ENCODE data around the gene SV2B. TPM values are rescaled to one million over a fixed set of nuclear protein-coding genes. Genes with fewer than 3 reads are reported as not detected.

Gene SV2B
- total RNA-seq, 1 experiment from 2014 or later: 0.18 TPM

DNA sequence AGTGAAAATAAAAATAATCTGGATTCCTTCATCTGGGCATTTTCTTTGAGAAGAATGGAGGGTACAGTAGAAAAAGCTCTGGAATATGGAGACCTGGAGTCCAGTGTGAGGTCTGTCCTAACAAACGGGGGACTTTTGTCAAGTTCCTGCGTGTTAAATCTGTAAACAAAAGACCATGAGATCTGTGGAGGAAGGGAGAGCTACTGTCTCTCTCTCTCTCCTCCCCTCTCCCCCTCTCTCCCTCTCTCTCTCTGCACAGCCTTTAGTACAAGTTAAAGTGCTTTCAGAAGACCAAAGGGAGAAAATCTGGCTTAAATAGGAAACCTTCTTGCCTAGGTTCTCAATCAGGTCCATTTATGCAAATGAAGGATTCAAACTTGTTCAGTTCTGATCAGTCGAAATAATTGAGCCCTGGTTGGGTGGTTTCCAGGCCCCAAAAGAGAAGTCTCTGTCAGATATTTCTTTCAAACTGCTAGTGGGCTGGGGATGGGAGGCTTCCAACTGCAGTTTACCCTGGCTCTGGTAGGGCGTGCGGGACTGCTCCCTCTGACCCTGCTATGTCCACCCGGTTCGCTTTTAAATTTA lies 103.7 kb downstream of the SV2B start:
- in situ Hi-C loops (cut with HindIII; ENCODE audit: low pct_unique_long_range_greater_than_20kb, low sequenced_read_pairs): no loop called here
- no peak for DNase-seq (ENCODE audit: low read depth, low spot score)

DNA sequence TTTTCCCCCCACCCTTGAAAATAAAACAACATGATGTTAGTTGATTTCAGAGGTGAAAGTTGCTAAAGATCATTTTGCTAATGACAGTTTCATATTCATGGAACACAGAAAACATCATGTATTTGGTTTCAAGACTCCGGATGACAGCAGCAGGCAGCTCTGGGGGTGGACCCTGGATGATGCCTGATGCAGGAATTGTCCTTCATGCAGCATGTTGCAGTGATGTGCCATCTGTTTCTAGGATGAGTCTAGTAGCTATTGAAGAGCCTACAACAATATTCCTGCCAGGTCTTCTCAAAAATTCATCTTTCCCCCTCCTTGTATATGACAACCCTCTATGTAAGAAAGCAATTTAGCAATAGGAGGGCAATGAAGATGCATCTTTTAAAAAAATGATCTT lies 108.3 kb downstream of the SV2B start:
- in situ Hi-C loops (cut with HindIII; ENCODE audit: low pct_unique_long_range_greater_than_20kb, low sequenced_read_pairs): no loop called here
- DNase-seq (ENCODE audit: low read depth, low spot score): no peak

GRCh38 chr15:91209318-91209717 lies 109.3 kb downstream of the SV2B start:
- in situ Hi-C loops (cut with HindIII; ENCODE audit: low pct_unique_long_range_greater_than_20kb, low sequenced_read_pairs): no loop called here
- DNase-seq (ENCODE audit: low read depth, low spot score): no peak

DNA sequence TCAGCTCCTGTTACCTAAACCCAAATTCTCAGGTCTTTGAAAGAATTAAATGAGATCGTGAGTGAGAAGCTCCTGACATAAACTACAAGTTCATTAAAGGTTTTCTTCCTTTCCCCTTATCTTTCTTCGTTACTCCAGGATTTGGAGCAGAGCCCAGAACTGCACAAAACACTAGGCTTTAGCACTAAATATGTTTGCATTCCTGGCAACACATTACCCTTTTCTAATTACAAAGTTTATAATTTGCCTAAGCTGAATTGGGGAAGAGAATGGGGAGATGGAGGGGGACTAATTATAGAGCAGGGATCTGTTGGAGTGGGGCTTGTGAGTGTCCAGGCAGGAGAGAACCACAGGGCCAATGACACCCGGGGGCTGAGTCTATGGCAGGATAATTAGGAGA lies 109.7 kb downstream of the SV2B start:
- no peak for DNase-seq (ENCODE audit: low read depth, low spot score)
- in situ Hi-C loops (cut with HindIII; ENCODE audit: low pct_unique_long_range_greater_than_20kb, low sequenced_read_pairs): no loop called here

DNA sequence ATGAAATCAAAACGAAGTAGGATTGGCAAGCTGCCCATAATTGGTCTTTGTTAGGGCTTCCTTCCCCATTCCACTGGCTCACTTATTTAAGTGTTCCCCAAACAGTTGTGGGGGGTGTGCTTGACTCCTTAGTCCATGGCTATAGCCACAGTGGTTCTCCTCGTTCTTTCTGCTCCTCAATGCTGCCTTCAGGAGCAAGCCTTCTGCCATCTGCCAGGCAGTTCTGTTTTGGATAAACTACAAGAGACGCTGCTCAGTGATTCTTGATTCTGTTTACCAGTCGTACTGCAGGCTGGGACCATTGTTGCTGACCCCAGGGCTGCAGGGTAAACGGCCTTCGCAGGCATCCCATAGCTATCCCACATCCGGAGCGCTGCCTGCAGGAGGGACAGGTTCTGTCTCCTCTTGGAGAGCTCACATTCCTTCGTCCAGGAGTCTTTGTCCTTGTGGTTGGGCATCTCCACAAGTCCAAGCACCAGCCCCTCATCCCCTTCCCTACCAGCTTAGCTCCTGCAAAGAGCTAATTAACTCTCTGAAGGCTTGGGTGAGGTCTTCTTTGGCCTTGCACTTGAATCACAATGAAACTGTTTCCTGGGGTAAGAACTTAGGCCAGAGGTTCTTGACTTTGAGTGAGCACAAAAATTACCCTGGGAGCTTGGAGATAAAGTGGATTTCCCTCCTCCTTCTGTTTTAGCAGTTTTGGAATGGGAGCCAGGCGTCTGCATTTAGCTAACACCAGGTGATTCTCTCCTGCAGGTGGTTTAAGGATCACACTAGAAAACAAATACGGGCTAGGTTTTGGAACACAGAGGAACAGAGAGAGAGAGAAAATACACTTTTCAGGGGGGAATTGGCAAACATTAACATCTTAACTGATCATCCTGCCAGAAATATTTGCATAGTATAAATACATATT lies 114.9 kb downstream of the SV2B start:
- DNase-seq (ENCODE audit: low read depth, low spot score): no peak
- in situ Hi-C loops (cut with HindIII; ENCODE audit: low pct_unique_long_range_greater_than_20kb, low sequenced_read_pairs): no loop called here

- in situ Hi-C loops (cut with HindIII; ENCODE audit: low pct_unique_long_range_greater_than_20kb, low sequenced_read_pairs): no loop called here
- no peak for DNase-seq (ENCODE audit: low read depth, low spot score)
These were observed 115.9 kb downstream of the SV2B start for GRCh38 chr15:91216000-91216399.

DNA sequence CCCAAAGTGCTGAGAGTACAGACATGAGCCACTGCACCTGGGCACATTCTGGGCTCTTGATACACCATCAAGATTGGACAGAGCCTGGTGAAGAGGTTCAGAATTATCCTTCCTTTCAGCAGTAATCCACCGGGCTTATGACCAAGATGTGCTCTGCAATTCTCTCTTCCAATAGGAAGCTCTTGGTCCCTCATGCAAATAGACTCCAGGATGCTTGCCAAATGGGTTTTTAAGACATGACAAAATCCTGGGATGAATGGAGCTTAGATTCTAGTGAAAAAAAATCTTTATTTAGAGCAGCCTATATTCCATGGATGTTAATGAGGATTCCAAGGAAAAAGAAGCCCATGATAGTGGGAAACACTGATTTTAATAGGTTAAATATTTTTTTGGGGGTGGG lies 119.1 kb downstream of the SV2B start:
- in situ Hi-C loops (cut with HindIII; ENCODE audit: low pct_unique_long_range_greater_than_20kb, low sequenced_read_pairs): no loop called here
- no peak for DNase-seq (ENCODE audit: low read depth, low spot score)

GRCh38 chr15:91222052-91222451 lies 122.0 kb downstream of the SV2B start:
- in situ Hi-C loops (cut with HindIII; ENCODE audit: low pct_unique_long_range_greater_than_20kb, low sequenced_read_pairs): no loop called here

GRCh38 chr15:91223863-91224262 lies 123.8 kb downstream of the SV2B start:
- no peak for DNase-seq (ENCODE audit: low read depth, low spot score)
- in situ Hi-C loops (cut with HindIII; ENCODE audit: low pct_unique_long_range_greater_than_20kb, low sequenced_read_pairs): no loop called here

More at GRCh38 chr15:91222052-91222451, 122.0 kb downstream of the SV2B start:
- DNase-seq (ENCODE audit: low read depth, low spot score): no peak

GRCh38 chr15:91224755-91225380 lies 124.8 kb downstream of the SV2B start:
- peak; percentile 79 for DNase-seq (ENCODE audit: low read depth, low spot score)
- in situ Hi-C loops (cut with HindIII; ENCODE audit: low pct_unique_long_range_greater_than_20kb, low sequenced_read_pairs): no loop called here

DNA sequence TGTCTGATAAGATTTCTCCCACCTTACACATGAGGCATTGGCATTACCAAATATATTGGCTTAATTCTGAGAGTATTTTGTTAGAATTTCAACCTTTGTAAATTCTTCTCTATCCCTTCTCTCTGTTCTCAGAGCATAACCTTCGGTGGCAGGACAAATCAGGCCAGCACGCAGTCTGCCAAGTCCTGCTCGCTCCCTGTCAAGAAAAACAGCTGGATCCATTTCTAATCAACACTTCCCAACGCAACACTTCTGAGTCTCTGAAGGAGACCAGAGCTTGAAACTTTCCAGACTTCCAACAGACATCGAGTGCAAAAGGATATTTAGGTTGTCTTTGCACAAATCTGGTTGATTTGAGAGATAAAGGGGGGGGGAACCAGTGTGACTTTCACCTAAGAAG lies 125.7 kb downstream of the SV2B start:
- DNase-seq (ENCODE audit: low read depth, low spot score): no peak
- in situ Hi-C loops (cut with HindIII; ENCODE audit: low pct_unique_long_range_greater_than_20kb, low sequenced_read_pairs): no loop called here

GRCh38 chr15:91227117-91227516 lies 127.1 kb downstream of the SV2B start:
- DNase-seq (ENCODE audit: low read depth, low spot score): no peak
- in situ Hi-C loops (cut with HindIII; ENCODE audit: low pct_unique_long_range_greater_than_20kb, low sequenced_read_pairs): no loop called here

GRCh38 chr15:91227766-91228165 lies 127.7 kb downstream of the SV2B start:
- DNase-seq (ENCODE audit: low read depth, low spot score): no peak
- in situ Hi-C loops (cut with HindIII; ENCODE audit: low pct_unique_long_range_greater_than_20kb, low sequenced_read_pairs): no loop called here

DNA sequence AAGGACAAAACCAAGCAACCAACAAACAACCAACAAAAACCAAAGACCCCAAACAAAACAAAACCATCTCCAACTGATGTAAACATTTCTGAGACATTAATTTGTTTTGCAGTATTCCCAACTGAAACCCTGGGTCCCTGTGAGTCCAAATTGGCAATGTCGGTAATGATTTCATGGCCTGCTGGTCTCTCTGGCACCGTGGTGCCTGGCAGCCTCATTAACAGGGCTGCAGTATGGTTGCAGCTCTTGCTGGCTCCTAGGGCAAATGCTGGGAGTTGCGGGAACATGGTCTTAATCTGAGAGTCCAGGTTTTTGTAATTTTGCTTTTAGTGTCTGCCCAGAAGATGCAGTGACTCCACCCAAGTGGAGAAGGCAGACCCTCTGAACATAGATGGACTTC lies 128.3 kb downstream of the SV2B start:
- no peak for DNase-seq (ENCODE audit: low read depth, low spot score)
- in situ Hi-C loops (cut with HindIII; ENCODE audit: low pct_unique_long_range_greater_than_20kb, low sequenced_read_pairs): no loop called here

GRCh38 chr15:91228890-91229289 lies 128.8 kb downstream of the SV2B start:
- DNase-seq (ENCODE audit: low read depth, low spot score): no peak
- in situ Hi-C loops (cut with HindIII; ENCODE audit: low pct_unique_long_range_greater_than_20kb, low sequenced_read_pairs): no loop called here

GRCh38 chr15:91231703-91232102 lies 131.6 kb downstream of the SV2B start:
- in situ Hi-C loops (cut with HindIII; ENCODE audit: low pct_unique_long_range_greater_than_20kb, low sequenced_read_pairs): no loop called here
- DNase-seq (ENCODE audit: low read depth, low spot score): no peak

- in situ Hi-C loops (cut with HindIII; ENCODE audit: low pct_unique_long_range_greater_than_20kb, low sequenced_read_pairs): no loop called here
- no peak for DNase-seq (ENCODE audit: low read depth, low spot score)
These were observed 134.7 kb downstream of the SV2B start for GRCh38 chr15:91234759-91235158.

- in situ Hi-C loops (cut with HindIII; ENCODE audit: low pct_unique_long_range_greater_than_20kb, low sequenced_read_pairs): no loop called here
- DNase-seq (ENCODE audit: low read depth, low spot score): no peak
These were observed 135.3 kb downstream of the SV2B start for GRCh38 chr15:91235376-91235775.

GRCh38 chr15:91237445-91237844 lies 137.4 kb downstream of the SV2B start:
- in situ Hi-C loops (cut with HindIII; ENCODE audit: low pct_unique_long_range_greater_than_20kb, low sequenced_read_pairs): no loop called here
- peak; percentile 54 for DNase-seq (ENCODE audit: low read depth, low spot score)

Data from SK-MEL-5 (cell line).